ENCODE results near the gene COPS2. TPM values are rescaled to one million over a fixed set of nuclear protein-coding genes. Genes with fewer than 3 reads are reported as not detected.

COPS2 gene
- total and polyA plus RNA-seq, 2 of the 13 experiments (the other 11 are each of a cell fraction or from before 2014, with no cell fraction given): 37.8 to 66.3 TPM

- TF ChIP-seq ZNF280B (CRISPR knock-in tag; IDR thresholded peaks at IDR 0.05; ENCODE audit: borderline replicate concordance) (peak; percentile 96), IRF2 (CRISPR knock-in tag; IDR thresholded peaks at IDR 0.05) (peak; percentile 63), PITX1 (CRISPR knock-in tag; IDR thresholded peaks at IDR 0.05) (peak; percentile 52), ZNF792 (CRISPR knock-in tag; IDR thresholded peaks at IDR 0.05) (peak; percentile 86; the same call in 1 of the 2 replicates), HMG20A (CRISPR knock-in tag; IDR thresholded peaks at IDR 0.05; ENCODE audit: borderline replicate concordance) (no peak), KDM3A (CRISPR knock-in tag; IDR thresholded peaks at IDR 0.05; ENCODE audit: low read depth) (no peak), ELF3 (CRISPR knock-in tag; IDR thresholded peaks at IDR 0.05) (peak; percentile 75), ZNF24 (IDR thresholded peaks at IDR 0.05) (no peak), HNRNPH1 (optimal IDR thresholded peaks at IDR 0.05; ENCODE audit: low read depth, low read length) (no peak), ZNF782 (CRISPR knock-in tag; IDR thresholded peaks at IDR 0.05; ENCODE audit: borderline replicate concordance) (0 out of 2 replicates have a peak, but pooled peaks have one; percentile 63), HNRNPUL1 (IDR thresholded peaks at IDR 0.05; ENCODE audit: low read depth, low read length) (no peak), ZZZ3 (CRISPR knock-in tag; IDR thresholded peaks at IDR 0.05; ENCODE audit: borderline replicate concordance) (no peak), TOE1 (CRISPR knock-in tag; IDR thresholded peaks at IDR 0.05) (no peak), ONECUT2 (CRISPR knock-in tag; IDR thresholded peaks at IDR 0.05) (no peak), GLMP (CRISPR knock-in tag; IDR thresholded peaks at IDR 0.05; ENCODE audit: borderline replicate concordance) (no peak), FUBP1 (CRISPR knock-in tag; IDR thresholded peaks at IDR 0.05; ENCODE audit: borderline replicate concordance) (no peak), ZNF570 (CRISPR knock-in tag; IDR thresholded peaks at IDR 0.05; ENCODE audit: borderline replicate concordance) (0 out of 2 replicates have a peak, but pooled peaks have one; percentile 47), TCF7 (IDR thresholded peaks at IDR 0.05; ENCODE audit: low read depth) (no peak), NR3C1 (CRISPR knock-in tag; IDR thresholded peaks at IDR 0.05) (no peak), THAP11 (CRISPR knock-in tag; IDR thresholded peaks at IDR 0.05) (peak; percentile 40), TEF (CRISPR knock-in tag; IDR thresholded peaks at IDR 0.05) (no peak), ZNF724P (CRISPR knock-in tag; IDR thresholded peaks at IDR 0.05; ENCODE audit: borderline replicate concordance) (peak; percentile 62; the same call in 1 of the 2 replicates), YY1 (IDR thresholded peaks at IDR 0.05; ENCODE audit: insufficient read depth, insufficient replicate concordance, low read depth, low read length) (no peak), ZNF703 (CRISPR knock-in tag; IDR thresholded peaks at IDR 0.05; ENCODE audit: borderline replicate concordance) (no peak), STAG1 (CRISPR knock-in tag; IDR thresholded peaks at IDR 0.05) (no peak)
Observed at GRCh38 chr15:49169880-49170597, 14.6 kb upstream of the COPS2 start, which contains the start of gene GALK2 (continued).

Data from HepG2 (cell line).